Gastrocnemius medialis (tissue), 4 donors: Measurements from ENCODE around the gene SANBR.

ENCODE experiments used
- CTCF ChIP-seq, 5 experiments: fragments of 450-650 bp in 3 of 5; fragments of 200-600 bp in 2 of 5; sonication (generic) in 2 of 5; IDR thresholded peaks in 4 of 5; conservative IDR thresholded peaks in 1 of 5; 1 replicate in 4 of 5; 2 replicates in 1 of 5; pipeline ENCODE4 v1.5.1; 2016 to 2019; ENCODE audit warnings: antibody characterized with exemption in 5 of 5, mild to moderate bottlenecking in 3 of 5, moderate library complexity in 3 of 5
- POLR2A ChIP-seq, 2 donors: fragments of 450-650 bp; IDR thresholded peaks; one replicate each; pipeline ENCODE4 v1.6.1; 2017; ENCODE audit warnings: antibody characterized with exemption in 2 of 2, mild to moderate bottlenecking in 2 of 2, moderate library complexity in 2 of 2

- TF ChIP-seq POLR2A (IDR thresholded peaks at IDR 0.05) (no peak), CTCF (IDR thresholded peaks at IDR 0.05 in 4 of 5, conservative IDR thresholded peaks at IDR 0.05 in 1 of 5) (no peak)
Measured at GRCh38 chr2:61016392-61017002, 49.2 kb upstream of the SANBR start.
